SU-DHL-6 (cell line): Measurements from ENCODE around the gene ZCCHC24.
A peak's percentile ranks its signal among the peaks of the same experiment; 100 is the strongest.

ENCODE experiments used
- H2AFZ ChIP-seq: fragments of 200-600 bp; sonication (generic); 2 replicates; pipeline ENCODE4 v1.6.1; 2014; ENCODE audit warnings: low read depth, mild to moderate bottlenecking, moderate library complexity, mixed read lengths, antibody characterized with exemption, low read length; ENCODE audit not compliant: severe bottlenecking
- H3F3A ChIP-seq: fragments of 200-600 bp; shearing (Covaris generic); 2 replicates; pipeline ENCODE4 v1.6.0; 2016; ENCODE audit warnings: antibody characterized with exemption, mild to moderate bottlenecking; ENCODE audit not compliant: insufficient read depth
- H3K27ac ChIP-seq: fragments of 200-600 bp; sonication (generic); 2 replicates; pipeline ENCODE4 v1.5.1; 2016; ENCODE audit warnings: low read depth, mild to moderate bottlenecking, low read length, moderate library complexity, mixed read lengths
- H3K27me3 ChIP-seq: fragments of 200-600 bp; sonication (generic), shearing (Covaris generic); 2 replicates; pipeline ENCODE4 v1.6.0; 2014; ENCODE audit warnings: mild to moderate bottlenecking, low read length
- H3K36me3 ChIP-seq: fragments of 200-600 bp; sonication (generic); 2 replicates; pipeline ENCODE4 v1.6.1; 2014; ENCODE audit warnings: mild to moderate bottlenecking, low read length, mixed read lengths
- H3K4me2 ChIP-seq: fragments of 300-600, 200-600 bp; shearing (Covaris generic), sonication (generic); 2 replicates; pipeline ENCODE4 v1.6.0; 2014; ENCODE audit warnings: low read length, low read depth, mild to moderate bottlenecking; ENCODE audit not compliant: poor library complexity, severe bottlenecking
- H3K4me3 ChIP-seq: fragments of 200-600 bp; sonication (generic); 2 replicates; pipeline ENCODE4 v1.5.1; 2014; ENCODE audit warnings: antibody characterized with exemption, low read length, mild to moderate bottlenecking, mixed read lengths; ENCODE audit not compliant: insufficient read depth, poor library complexity, severe bottlenecking
- H3K79me2 ChIP-seq: fragments of 200-600 bp; sonication (generic); 2 replicates; pipeline ENCODE4 v1.6.1; 2014; ENCODE audit warnings: mild to moderate bottlenecking, low read length, moderate library complexity; ENCODE audit not compliant: insufficient read depth
- H3K9ac ChIP-seq: fragments of 200-600 bp; sonication (generic); 2 replicates; pipeline ENCODE4 v1.7.0; 2014; ENCODE audit warnings: mild to moderate bottlenecking, low read length
- H3K9me2 ChIP-seq: fragments of 200-600 bp; sonication (generic); replicated peaks from 2 replicates; pipeline ENCODE4 v1.6.1; 2014; ENCODE audit warnings: low read length; ENCODE audit not compliant: insufficient read depth
- H3K9me3 ChIP-seq: fragments of 200-600 bp; sonication (generic); 2 replicates; pipeline ENCODE4 v1.6.1; 2014; ENCODE audit warnings: low read length, mixed read lengths; ENCODE audit not compliant: insufficient read depth
- H4K20me1 ChIP-seq: fragments of 200-600 bp; sonication (generic); 2 replicates; pipeline ENCODE4 v1.6.1; 2014; ENCODE audit warnings: low read depth, mild to moderate bottlenecking, antibody characterized with exemption, low read length, moderate library complexity, mixed read lengths
- CTCF ChIP-seq: fragments of 200-600 bp; sonication (generic); IDR thresholded peaks from one replicate; pipeline ENCODE4 v1.5.1; 2017; ENCODE audit warnings: antibody characterized with exemption, mild to moderate bottlenecking, low read length, moderate library complexity; ENCODE audit not compliant: insufficient read depth, poor library complexity, severe bottlenecking
- EZH2phosphoT487 ChIP-seq: fragments of 200-600 bp; sonication (generic), shearing (Covaris generic); conservative IDR thresholded peaks from 2 replicates; pipeline ENCODE4 v1.6.1; 2018; ENCODE audit warnings: mild to moderate bottlenecking, antibody characterized with exemption, low read length, moderate library complexity, mixed read lengths

ZCCHC24 gene

GRCh38 chr10:79401015-79401921, 44.2 kb downstream of the ZCCHC24 start:
- Histone ChIP-seq H3K4me2 (no peak overlapping the region), H3K9me2 (no peaks in the 10 kb centered on the region), H3F3A (no peaks in the 10 kb centered on the region), H2AFZ (no peak overlapping the region), H3K4me3 (no peak overlapping the region), H3K36me3 (no peaks in the 10 kb centered on the region), H3K27me3 (no peaks in the 10 kb centered on the region), H3K9me3 (no peaks in the 10 kb centered on the region), H3K27ac (no peak overlapping the region), H3K9ac (no peak overlapping the region), H4K20me1 (no peaks in the 10 kb centered on the region), H3K79me2 (no peaks in the 10 kb centered on the region)
- TF ChIP-seq CTCF (no peak), EZH2phosphoT487 (no peak)

DNA sequence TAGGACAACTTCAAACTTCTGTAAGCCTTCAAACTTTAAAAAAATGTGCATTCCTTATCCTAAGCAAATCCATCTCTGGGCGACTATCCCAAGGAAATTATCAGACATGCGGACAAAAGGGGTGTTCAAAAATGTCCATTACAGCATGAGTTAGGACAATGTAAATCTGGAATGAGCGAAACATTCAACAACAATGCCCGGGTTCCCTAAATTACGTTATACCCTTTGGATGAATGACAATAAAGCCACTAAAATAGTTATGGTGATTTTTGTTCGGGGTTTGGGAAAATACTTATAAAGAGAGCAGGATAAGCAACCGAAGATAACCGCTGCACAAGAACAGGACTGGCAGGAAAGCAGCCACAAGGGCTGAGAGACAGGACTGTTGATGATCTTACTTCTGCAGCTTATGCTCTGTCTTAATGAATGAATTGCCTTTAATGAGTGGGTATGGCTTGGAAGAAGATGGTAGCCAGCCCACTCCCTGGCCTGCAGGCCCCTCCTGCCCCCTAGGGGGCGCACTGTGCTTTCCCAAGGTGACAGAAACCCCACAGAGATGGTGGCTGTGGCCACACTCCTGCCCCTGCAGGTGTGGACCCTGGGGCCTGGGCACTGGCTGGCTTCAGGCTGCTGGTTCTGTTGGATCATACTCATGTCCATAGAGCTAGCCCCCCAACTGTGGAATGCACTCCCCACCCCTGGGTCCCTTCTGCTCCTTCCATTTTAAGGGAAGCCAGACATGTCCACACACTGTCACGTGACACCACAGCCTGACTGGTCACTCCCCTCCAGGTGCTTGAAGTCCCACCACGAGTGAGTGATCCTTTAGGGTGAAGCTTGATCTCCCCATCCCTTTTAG, 45.0 kb downstream of the ZCCHC24 start:
- Histone ChIP-seq H3K79me2 (no peaks in the 10 kb centered on the region), H4K20me1 (no peaks in the 10 kb centered on the region), H2AFZ (no peak overlapping the region), H3K27me3 (no peaks in the 10 kb centered on the region), H3F3A (no peaks in the 10 kb centered on the region), H3K4me2 (no peak overlapping the region), H3K9me2 (no peaks in the 10 kb centered on the region), H3K36me3 (no peaks in the 10 kb centered on the region), H3K9me3 (no peaks in the 10 kb centered on the region), H3K9ac (no peak overlapping the region), H3K27ac (no peak overlapping the region), H3K4me3 (no peak overlapping the region)
- TF ChIP-seq EZH2phosphoT487 (no peak), CTCF (peak; percentile 58)

DNA sequence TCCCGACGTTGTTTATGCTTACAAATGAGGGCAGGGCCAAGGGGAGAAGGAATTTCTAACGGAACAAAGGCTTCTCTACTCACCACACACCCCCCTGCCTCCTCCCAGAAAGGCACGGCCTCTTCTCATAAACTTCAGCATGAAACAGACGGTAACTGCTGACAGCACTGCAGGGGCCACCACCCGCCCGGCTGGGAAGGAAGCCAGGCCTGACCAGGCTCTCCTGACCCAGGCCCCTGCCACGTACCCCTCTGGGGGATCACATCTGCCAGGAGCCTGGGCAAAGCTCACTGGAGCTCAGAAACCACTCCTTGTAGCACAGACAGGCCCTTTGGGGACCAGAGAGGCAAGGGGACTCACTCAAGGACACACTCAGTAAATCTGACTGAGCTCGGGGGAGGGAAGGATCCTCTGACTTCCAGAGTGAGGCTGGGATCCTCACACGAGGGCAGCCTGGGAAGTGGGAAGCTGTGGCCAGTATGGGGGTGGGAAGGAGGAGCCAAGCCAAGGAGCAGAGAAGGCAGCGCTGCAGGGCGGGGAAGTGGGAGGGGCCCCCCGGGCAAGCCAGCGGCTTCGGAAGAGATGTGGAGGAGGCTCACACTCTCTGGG, 46.1 kb downstream of the ZCCHC24 start:
- H2AFZ ChIP-seq: no peak overlapping the region
- H3K27ac ChIP-seq: no peak overlapping the region
- H3K4me2 ChIP-seq: no peak overlapping the region

More for the DNA sequence above, 46.1 kb downstream of the ZCCHC24 start:
- Histone ChIP-seq H3K9me3 (no peaks in the 10 kb centered on the region), H3K9ac (no peak overlapping the region), H3K79me2 (no peaks in the 10 kb centered on the region), H3K9me2 (no peaks in the 10 kb centered on the region), H3K36me3 (no peaks in the 10 kb centered on the region), H3F3A (no peaks in the 10 kb centered on the region), H4K20me1 (no peaks in the 10 kb centered on the region), H3K4me3 (no peak overlapping the region), H3K27me3 (no peaks in the 10 kb centered on the region)
- TF ChIP-seq CTCF (no peak), EZH2phosphoT487 (no peak)
